Amniotic epithelial cell (primary cell): ENCODE data around the gene GREM1.

Experiments used
- DNase-seq: peaks from one replicate; pipeline ENCODE4 v3.0.0-alpha.2; 2010; ENCODE audit warnings: low read depth

The GREM1 gene

GRCh38 chr15:32694222-32694983, 23.4 kb upstream of the GREM1 start:
- no peak for DNase-seq

GRCh38 chr15:32698773-32699390, 18.9 kb upstream of the GREM1 start:
- no peak for DNase-seq

GRCh38 chr15:32700501-32701150, 17.2 kb upstream of the GREM1 start:
- DNase-seq, result no peak

- DNase-seq, result no peak
Measured at GRCh38 chr15:32701863-32702262, 15.9 kb upstream of the GREM1 start.

- no peak for DNase-seq
Measured at GRCh38 chr15:32704395-32704981, 13.3 kb upstream of the GREM1 start.

- DNase-seq, result no peak
Measured at GRCh38 chr15:32705446-32705845, 12.4 kb upstream of the GREM1 start.

- no peak for DNase-seq
Measured at GRCh38 chr15:32706704-32707103, 11.1 kb upstream of the GREM1 start.

GRCh38 chr15:32707436-32707835, 10.4 kb upstream of the GREM1 start:
- DNase-seq, result no peak

GRCh38 chr15:32709295-32710033, 8.3 kb upstream of the GREM1 start:
- no peak for DNase-seq

GRCh38 chr15:32715276-32715675, 2.5 kb upstream of the GREM1 start:
- peak; percentile 23 for DNase-seq

GRCh38 chr15:32716216-32716914, 1.4 kb upstream of the GREM1 start:
- DNase-seq, result no peak

GRCh38 chr15:32716915-32717425, 834 bp upstream of the GREM1 start:
- no peak for DNase-seq

GRCh38 chr15:32718227-32718820, 520 bp downstream of the GREM1 start:
- no peak for DNase-seq

- DNase-seq, result no peak
Measured at GRCh38 chr15:32718821-32719716, 1.3 kb downstream of the GREM1 start.

GRCh38 chr15:32721596-32721995, 3.8 kb downstream of the GREM1 start:
- DNase-seq, result no peak

- no peak for DNase-seq
Measured at GRCh38 chr15:32722136-32722535, 4.3 kb downstream of the GREM1 start.

- DNase-seq, result no peak
Measured at GRCh38 chr15:32723171-32723948, 5.6 kb downstream of the GREM1 start.

GRCh38 chr15:32729700-32730395, 12.0 kb downstream of the GREM1 start:
- DNase-seq, result no peak
